HG03575 (cell line): ENCODE measurements around the gene TIAM2.
"Not testable (repeated sequence)": the region's sequence is repeated elsewhere in the genome, so short reads cannot be mapped to it uniquely, and the experiment has no call there.

Experiments used
- ATAC-seq: cut with Tn5 transposase; IDR thresholded peaks from one replicate; pipeline ENCODE4 v1.9.1; 2021; ENCODE audit not compliant: unreplicated experiment, insufficient number of reproducible peaks, low FRiP score; ENCODE audit errors: extremely low read depth

TIAM2 gene

DNA sequence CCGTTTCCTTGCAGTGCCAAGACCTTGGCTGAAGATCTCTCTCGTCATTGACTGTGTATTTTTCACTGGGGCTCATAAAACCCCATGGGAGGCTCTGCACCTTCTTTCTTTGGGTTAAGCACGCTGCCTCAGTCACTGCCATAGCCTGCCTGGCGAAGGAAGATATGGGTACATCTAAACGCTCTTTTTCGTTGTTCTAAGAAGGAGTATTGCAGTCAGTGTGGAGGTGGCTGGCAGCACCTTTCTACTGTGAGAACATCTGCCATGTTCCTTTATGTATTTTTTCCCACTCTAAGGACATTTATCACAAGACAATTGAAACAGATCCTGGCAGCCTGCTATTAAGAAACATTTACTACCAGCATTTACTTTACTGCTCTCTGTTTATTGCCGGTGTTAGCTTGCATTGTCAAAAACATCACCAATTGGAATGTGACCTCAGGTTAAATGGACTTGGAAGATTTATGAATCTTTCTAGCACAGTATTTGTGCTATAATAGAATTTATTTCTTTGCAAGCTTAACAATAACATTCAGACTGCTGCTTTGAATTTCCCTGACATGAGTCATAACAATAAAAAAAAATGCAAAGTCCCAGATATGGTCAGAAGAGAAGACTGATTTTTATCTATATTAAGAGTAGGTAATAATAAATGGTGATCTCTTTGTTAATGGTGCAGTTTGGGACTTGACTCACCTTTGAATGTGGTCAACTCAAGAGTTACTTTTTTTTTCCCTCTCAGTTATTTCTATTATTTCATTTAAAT lies 206.5 kb downstream of the TIAM2 start:
- peak; percentile 37 for ATAC-seq

DNA sequence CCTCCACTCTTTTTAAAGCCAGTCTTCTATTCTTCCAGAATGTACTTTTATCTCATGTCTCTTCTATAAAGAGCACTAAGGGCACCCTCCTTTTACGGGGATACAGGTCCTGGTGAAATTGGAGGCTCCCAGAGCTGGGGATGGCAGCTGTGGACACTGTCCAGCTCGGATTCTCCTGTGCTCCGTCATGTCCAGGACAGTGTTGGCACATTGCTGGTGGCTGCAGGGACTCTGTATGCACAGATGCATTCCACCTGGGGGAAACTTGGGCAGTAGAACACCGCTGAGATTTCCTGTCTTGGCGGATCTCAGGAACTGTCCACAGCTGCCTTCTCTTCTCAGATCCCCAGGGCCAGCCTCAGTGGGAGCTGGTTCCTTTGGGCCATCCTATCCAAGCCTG lies 212.1 kb downstream of the TIAM2 start:
- ATAC-seq, result no peak

DNA sequence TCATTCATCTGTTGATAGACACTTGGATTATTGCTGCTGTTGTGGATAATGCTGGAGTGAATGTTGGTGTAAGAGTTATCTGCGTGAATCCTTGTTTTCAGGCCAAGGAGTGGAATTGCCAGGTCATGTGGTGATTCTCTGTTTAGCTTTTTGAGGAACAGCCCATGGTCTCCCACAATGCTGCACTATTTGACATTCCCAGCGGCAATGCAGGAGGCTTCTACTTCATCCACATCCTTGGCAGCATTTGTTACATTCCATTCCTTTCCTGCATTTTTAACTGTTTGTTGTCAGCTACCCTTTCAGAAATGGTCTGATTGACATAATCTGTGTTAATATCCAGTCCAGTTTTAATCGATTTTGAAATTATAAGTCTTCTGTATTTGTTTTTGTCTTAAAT lies 217.0 kb downstream of the TIAM2 start:
- ATAC-seq, result no peak

DNA sequence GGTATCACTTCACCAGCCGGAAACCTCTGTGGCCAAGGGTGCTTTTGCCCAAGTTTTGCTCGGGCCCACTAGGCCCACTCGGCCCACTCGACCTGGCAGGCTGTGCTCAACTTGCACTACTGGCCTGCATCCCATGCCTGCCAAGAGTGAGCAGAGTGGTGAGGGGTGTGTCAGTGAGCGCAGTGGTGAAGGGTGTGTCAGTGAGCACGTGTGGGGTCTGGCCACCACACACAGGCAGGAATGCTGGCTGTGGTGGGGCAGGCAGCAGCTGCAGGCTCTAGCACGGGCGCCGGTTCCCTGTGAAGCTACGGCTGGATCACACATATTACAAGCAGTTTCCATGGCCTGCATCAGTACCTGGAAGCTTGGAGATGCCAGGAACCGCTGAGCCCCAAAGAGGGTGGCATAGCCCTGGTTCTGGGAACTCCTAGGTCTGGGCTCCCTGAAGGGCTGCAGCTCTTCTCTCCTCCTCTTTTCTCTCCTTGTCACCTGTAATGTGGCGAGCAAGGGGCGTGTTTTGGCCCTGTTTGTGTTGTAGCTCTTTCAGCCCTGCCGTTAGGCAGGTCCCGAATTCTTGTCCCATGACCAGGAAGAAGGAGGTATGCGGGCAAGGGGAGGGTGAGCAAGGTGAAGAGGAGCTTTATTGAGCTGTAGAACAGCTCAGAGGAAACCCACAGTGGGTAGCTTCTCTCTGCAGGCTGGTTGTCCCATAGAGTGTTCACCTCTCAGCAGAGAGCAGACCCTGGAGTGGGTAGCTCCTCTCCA lies 217.7 kb downstream of the TIAM2 start:
- no peak for ATAC-seq

DNA sequence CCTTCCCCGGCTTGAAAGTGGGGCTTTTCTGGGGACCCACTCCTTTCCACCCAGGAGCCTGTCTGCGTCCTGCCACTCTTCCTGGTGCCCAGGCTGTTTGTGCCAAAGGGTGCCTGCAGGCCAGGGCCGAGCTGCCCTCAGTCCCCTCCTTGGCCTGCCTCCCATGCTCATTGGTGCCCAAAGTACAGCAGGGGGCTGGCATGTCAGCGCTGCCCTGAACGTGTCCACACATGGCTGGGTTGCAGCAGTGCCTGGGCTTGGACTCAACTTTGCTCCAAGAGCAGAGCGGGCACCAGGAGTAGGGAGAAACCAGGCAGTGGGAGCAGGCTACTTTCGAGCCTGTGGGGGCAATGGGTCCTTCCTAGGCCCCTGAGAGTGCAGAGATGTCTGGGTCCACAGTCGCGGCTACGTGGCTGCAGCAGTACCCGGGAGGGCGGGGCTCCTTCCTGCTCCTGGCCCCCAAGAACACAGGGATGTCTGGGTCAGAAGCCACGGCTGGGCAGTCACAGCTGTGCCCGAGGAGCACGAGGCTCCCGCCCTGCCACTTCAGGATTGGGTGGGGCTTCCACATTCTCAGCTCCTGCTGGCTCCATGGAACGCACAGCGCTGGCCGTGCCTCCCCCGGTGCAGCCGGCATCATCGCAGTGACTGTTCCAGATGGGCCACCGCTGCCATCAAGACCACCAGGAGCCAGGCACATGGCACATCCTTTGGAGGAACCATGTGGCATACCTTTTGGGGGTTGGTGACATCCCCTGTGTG lies 218.7 kb downstream of the TIAM2 start:
- no peak for ATAC-seq

DNA sequence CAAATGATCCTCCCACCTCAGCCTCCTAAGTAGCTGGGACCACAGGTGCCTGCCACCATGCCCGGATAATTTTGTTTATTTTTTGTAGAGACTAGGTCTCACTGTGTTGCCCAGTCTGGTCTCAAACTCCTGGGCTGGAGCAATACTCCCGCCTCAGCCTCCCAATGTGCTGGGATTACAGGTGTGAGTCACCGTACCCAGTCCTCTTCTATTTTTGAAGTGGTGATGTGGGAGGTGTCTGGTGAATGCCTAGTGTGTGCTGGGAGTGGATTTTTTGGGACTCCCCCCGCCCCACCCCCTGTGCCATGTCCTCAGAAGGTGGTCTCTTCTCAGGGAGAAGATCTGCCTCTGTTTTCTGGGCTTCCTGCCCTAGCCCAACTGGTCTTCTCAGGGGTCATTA lies 220.8 kb downstream of the TIAM2 start:
- ATAC-seq, result no peak

DNA sequence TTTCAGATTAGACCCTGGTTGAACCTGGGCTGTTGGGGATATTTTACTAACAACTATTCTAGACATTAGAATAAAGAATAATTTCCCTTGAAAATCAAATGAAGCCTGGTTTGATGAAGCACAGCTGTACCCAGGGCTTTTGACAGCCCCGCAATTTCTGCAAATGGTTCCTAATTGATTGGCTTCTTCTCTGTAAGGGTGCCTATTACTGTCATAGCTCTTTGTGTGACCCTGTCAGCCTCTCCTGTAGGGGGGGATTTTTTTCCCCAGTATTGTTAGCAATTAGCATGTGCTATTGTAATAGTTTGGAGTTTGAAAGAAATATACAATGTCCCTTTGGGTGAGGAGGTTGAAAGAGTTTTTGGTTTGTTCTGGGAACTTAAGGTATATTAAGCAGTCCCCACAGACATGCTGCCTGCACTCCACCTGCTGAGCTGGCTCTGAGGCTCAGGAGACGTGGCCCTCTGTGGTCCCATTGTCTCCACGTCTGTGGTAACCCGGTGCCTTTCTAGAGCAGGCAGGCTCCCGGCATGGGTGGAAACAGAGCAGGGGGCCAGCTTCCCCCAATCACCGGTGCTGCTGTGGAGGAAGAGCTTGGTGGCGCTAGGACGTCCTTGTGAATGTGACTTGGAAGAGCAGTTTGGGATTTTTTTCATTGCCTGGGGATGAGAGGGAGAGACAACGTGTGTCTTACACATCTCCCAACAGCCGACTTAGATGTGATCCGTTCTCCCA lies 221.4 kb downstream of the TIAM2 start:
- ATAC-seq, result no peak

DNA sequence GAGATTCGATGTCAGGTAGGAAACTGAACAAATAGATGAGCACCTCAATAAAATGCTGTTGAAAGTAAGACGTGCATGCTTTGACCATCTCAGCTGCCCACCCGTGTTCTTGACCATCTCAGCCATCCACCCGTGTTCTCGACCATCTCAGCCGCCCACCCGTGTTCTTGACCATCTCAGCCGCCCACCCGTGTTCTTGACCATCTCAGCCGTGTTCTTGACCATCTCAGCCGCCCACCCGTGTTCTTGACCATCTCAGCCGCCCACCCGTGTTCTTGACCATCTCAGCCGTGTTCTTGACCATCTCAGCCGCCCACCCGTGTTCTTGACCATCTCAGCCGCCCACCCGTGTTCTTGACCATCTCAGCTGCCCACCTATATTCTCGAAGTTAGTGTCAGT lies 223.6 kb downstream of the TIAM2 start:
- ATAC-seq, result not testable (repeated sequence)

DNA sequence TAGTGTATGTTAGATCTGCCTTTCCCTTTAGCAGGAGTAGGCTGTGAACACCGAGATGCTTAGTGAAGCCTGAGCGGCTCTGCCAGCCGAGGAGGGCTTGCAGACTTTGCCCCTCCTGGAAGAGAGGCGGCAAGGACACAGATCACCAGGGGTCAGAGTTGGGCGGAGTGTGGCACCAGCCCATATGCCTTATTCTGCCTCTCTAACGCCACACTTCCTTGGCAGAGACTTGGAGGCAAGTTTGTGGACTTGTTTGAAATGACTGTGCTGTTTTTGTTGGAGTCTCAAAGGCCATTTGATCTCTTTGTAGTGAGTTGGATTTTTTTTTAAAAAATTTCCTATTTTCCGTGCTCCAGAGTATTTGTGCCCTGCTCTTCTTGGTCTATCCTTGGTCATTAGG lies 224.2 kb downstream of the TIAM2 start:
- no peak for ATAC-seq

DNA sequence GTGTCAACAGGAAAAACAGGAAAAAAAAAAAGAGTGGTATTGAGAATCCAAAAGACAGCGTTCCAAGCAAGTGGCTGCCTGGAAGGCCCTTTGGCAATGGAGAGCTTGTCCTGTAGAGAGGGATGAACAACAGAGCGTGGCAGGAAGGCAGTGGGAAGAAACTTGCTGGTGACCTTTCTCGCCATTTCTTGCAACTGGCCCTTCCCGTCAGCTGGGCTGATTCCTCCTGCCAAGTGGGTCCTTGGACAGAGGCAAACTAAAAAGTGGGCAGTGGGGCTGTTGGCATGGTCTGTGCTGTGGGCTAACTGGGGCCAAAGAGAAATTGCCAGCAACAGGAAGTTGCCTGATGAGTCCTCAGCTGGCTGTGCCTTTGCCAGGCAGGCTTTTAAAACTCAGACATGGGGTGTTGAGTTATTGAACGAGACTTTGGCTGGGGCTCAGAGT lies 224.8 kb downstream of the TIAM2 start:
- ATAC-seq, result no peak

DNA sequence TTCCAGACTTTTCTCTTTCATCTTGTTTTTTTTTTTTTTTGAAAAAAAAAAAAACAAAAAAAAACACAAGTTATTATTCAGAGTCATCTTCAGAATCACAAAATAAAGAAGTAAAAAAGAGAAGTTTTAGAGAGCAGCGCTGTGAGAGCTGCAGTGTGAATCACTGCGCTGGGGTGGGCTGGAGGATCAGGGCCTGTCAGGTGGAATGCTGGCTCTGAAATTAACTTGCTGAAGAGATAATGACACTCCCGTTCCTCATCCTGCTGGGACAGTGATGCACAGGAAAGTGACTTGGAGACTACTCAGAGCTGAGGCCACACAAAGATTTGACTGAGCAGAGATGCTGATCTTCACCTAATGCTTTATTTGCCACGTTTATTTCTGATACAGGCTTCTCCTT lies 226.0 kb downstream of the TIAM2 start:
- ATAC-seq, result no peak

DNA sequence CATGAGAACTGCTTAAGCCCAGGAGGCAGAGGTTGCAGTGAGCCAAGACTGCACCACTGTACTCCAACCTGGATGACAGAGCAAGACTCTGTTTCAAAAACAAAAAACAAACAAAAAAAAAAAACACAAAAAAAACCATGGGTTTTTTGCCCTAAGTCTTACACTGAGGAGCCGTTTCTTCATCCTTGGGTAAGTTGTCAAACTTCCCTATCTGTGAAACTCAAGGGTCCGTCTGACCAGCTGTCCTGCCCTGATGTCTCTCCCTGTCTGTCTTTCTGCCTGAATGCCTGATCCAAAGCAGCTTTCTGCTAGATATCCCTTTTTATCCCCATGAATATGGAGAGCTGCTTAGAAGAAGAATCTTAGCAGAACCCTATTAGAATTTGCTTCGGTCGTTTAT lies 227.4 kb downstream of the TIAM2 start:
- ATAC-seq, result no peak

DNA sequence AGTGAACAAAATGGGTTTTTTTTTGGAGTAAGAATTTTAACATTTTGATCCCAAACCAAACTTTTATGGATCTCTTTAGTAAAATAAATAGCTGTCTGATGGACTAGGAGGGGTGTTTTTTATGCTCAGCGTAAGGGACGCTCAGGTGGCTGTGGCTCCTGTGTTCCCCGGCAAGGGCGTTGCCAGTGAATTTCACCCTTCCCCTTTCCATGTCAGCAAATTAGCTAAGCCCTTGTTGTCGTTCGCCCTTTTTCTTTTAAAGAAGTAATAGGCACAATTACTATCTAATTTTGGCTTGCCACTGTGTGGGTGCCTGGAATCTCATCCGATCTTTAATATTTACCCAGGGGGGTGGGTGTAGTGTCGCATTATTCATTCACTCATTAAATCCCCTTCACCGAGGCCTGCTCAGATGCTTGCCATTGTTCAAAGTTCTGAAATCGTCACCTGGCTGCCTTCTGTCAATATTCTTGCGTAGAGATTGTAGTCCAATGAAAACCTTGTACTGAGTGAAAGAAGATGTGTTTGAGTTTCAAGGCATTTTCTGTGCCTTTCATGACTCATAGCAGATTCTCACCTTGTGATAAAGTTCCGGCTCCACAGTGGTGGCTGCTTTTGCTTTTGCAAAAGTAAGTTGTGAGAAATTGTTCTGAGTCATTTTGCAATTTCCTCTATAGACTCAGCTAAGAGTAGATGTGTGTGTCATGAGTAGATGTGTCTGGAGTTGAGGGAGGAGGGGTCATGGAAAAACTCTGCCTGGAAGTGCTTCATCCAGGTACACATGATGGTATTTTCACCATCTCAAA lies 228.7 kb downstream of the TIAM2 start:
- peak; percentile 96 for ATAC-seq

DNA sequence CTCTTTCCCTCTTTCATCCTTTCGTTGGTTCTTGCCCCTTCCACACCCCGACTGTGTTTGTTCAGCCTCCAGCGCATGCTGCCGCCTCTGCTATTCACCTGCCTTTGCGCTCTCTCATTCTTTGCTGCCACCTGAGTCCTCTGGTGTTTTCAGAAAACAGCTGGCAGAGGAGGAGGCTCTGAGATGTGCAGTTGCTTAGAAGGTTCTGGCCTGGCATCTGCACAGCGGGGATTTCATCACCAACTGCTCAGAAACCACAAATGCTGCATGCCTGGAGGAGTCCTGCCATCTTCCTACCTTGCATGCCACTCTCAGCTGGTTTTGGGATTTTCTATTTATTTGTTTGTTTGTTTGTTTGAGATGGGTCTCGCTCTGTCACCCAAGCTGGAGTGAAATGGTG lies 229.5 kb downstream of the TIAM2 start:
- no peak for ATAC-seq

DNA sequence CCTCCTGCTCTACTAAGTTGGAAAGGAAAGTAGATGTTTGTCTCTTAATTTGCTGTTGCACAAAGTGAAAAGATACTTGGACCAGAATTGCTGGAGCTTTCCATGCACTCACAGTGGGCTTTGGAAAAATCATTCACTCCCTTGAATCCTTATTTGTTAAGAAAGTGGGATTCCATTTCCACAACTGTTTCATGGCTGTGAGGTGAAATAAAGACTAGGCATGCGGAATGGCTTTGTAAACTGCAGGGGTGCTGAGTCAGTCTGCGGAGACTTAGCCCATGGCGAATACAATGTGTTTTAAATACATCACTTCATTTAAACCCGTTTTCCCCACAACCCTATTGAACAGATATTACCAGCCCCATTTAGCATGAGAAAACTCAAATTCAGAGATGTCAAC lies 231.9 kb downstream of the TIAM2 start:
- ATAC-seq, result no peak

DNA sequence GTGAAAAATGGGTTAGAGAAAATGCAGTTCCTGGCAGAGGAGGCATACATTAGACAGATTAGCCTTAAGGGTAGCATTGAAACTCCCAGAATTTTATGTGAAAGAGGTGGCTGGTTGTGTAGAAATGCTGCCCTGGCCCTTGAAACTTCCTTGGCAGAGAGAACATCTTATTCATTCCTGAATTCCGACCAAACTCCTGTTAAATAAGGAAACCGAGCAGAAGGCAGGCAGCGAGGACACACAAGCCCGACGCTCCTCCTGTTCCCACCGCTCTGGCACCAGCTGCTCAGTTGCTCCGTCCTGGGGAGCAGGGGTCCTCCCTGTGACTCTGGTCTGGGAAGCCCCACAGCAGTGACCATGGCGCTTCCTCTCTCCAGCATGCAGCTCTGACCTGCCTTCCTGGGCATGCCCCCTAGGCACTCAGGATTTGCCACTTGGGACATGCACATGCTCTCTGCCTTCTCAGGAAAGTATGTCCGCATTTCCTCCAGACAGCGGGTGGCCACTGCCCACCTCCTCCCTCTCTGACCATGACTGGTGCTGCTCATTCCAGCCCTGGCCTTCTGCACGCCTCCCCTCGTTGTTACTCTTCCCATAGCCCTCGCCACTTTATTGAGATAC lies 233.5 kb downstream of the TIAM2 start:
- ATAC-seq, result no peak

DNA sequence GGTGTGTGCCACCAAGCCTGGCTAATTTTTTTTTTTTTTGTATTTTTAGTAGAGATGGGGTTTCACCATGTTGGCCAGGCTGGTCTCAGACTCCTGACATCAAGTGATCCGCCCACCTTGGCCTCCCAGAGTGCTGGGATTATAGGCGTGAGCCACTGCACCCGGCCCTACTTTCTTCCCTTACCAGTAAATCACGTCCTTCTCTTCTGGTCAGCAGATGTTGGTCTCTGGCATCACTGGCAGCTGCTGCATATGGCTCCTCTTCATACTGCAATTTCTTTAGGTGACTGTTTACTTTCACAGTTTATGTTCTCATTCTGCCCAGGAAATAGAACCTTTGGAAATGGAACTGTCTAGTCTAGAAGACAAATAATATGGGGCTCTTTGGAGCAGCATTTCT lies 235.9 kb downstream of the TIAM2 start:
- not testable (repeated sequence) for ATAC-seq

DNA sequence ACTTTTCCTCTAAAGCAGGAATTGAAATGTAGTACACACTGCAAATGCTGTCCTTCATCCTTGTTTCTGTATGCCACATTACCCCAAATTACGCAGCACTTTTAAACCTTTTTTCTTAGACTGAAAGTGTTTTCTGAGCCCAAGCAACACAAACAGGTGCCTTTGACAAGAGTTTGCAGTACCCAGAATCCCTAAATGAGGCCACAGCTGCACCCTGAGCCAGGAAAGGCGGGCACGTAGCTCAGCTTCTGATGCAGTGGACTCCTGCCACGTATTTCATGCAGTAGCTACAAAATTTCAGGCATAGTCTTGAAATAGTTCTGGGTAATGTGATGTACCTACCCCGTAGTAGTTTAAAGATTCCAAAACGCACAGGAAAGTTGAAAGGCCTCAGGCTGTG lies 237.7 kb downstream of the TIAM2 start:
- ATAC-seq, result no peak
